LNCAP (cell line): ENCODE results near the gene RRP1.

Experiments used
- TF ChIP-seq, protein P1 (sequence below): fragments of 450-650 bp; IDR thresholded peaks from 2 replicates; pipeline ENCODE4 v1.5.1; 2017; ENCODE audit warnings: mild to moderate bottlenecking

The RRP1 gene

DNA sequence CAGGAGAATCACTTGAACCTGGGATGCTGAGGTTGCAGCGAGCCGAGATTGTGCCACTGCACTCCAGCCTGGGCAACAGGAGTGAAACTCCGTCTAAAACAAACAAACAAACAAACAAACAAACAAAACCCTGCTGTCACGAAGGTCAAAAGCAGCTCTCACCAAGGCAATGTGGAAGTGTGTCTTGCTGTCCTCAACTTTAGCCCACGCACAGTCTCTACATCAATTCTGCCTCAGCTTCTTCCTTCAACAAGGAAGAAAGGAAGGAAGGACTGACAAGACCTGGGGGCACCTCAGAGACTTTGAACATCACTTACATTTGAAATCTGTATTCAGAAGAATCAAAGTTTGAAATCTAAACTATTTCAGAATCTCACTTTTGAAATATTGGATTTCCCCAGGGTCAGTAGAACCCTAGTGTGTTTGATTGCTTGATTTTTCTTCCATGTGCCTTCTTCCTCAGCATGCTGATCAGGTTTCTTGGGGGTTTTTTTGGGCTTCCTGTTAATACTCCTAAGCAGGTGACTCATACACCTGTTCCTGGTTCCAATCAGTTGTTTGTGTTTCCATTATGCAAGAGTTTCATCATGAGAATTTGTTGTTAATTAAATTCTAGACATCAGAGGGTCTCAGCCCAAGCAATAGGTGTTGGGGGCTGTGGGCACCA is 6.8 kb upstream of the RRP1 start:
- TF ChIP-seq, protein P1, sequence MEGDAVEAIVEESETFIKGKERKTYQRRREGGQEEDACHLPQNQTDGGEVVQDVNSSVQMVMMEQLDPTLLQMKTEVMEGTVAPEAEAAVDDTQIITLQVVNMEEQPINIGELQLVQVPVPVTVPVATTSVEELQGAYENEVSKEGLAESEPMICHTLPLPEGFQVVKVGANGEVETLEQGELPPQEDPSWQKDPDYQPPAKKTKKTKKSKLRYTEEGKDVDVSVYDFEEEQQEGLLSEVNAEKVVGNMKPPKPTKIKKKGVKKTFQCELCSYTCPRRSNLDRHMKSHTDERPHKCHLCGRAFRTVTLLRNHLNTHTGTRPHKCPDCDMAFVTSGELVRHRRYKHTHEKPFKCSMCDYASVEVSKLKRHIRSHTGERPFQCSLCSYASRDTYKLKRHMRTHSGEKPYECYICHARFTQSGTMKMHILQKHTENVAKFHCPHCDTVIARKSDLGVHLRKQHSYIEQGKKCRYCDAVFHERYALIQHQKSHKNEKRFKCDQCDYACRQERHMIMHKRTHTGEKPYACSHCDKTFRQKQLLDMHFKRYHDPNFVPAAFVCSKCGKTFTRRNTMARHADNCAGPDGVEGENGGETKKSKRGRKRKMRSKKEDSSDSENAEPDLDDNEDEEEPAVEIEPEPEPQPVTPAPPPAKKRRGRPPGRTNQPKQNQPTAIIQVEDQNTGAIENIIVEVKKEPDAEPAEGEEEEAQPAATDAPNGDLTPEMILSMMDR, result no peak

DNA sequence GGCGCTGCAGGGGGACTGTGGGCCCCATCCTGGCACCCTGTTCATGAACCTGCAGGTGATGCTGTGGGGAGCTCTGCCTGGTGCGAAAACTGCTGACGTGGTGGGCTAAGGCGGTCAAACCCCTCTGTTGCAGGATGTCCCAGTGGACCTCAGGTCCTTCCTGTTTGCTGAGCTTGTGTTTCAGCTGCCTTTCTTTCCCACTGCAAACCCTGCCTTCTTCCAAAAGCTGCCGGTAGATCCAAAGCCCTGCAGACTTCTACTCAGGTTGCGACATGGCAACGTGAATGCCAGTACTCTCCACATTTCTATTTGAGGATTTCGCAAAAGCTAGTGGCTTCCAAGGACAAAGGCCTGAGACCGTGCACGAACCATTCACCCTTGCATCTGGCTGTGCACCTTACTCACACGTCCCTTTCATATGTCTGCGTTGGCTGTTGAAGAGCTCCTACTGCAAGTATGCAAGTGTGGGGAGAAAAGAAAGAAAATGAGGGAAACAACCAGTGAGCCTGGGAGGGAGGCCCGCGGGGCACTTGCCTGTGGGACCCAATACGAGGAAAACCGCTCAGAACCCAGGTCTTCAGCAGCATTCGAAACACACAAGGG is 6.2 kb upstream of the RRP1 start:
- TF ChIP-seq, protein P1, result no peak

DNA sequence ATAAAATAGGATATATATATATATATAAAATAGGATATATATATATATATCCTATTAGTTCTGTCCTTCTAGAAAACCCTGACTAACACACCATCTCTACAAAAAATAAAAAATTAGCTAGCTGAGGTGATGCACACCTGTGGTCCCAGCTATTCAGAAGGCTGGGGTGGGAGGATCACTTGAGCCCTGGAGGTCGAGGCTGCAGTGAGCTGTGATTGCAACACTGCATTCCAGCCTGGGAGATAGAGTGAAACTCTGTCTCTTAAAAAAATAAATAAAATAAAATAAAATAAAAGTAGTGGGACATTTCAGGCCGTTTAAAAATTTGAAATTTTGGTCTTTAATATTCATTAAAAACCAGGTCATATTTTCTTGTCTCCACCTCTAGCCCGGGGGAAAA is 4.2 kb upstream of the RRP1 start:
- TF ChIP-seq, protein P1, result no peak

DNA sequence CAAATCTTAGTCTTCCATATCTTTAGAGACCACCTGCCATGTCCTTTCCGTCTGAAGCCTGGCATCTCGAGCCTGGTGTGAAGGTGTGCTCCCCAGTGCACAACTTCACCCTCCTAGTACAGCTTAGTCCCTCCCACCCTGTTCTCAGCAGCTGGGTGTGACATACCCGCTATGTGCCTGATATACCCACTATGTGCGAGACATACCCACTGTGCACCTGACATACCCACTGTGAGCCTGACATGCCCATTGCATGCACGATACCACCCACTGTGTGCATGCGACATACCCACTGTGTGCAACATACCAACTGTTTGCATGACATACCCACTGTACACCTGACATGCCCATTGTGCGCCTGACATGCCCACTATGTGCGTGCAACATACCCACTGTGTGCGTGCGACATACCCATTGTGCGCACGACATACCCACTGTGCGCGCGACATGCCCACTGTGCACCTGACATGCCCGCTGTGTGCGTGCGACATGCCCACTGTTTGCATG is 3.0 kb upstream of the RRP1 start:
- TF ChIP-seq, protein P1, result no peak

DNA sequence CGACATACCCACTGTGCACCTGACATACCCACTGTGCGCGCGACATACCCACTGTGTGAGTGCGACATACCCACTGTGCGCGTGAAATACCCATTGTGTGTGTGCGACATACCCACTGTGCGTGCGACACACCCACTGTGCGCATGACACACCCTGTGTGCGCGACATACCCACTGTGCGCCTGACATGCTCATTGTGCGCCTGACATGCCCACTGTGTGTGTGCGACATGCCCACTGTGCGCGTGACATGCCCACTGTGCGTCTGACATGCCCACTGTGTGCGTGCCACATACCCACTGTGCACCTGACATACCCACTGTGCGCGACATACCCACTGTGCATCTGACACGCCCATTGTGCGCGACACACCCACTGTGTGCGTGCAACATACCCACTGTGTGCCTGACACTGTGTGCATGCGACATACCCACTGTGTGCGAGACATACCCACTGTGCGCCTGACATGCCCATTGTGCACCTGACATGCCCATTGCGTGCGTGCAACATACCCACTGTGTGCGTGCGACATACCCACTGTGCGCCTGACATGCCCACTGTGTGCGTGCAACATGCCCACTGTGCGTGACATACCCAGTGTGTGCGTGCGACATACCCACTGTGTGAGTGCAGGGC is 2.5 kb upstream of the RRP1 start:
- TF ChIP-seq, protein P1, result no peak

DNA sequence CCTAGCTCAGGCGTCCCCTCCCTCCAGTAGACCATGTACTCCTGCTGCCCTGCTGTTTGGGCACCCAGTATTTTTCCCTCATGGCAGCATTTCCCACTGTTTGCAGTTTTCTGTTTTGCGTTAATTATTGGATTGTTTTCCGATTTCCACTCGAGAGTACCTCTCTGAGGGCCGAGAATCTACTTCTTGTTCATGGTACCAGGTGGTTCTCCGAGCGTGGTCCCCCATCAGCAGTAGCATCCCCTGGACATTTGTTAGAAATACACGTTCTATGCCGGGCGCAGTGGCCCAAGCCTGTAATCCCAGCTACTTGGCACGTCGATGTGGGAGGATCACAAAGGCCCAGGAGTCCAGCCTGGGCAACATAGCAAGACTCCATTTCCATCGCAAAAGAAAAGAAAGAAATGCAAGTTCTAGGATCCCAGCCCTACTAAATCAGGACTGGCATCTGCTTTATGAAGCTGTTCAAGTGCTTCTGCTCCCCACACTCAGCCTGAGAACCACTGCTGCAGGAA is 690 bp downstream of the RRP1 start:
- TF ChIP-seq, protein P1, result no peak

DNA sequence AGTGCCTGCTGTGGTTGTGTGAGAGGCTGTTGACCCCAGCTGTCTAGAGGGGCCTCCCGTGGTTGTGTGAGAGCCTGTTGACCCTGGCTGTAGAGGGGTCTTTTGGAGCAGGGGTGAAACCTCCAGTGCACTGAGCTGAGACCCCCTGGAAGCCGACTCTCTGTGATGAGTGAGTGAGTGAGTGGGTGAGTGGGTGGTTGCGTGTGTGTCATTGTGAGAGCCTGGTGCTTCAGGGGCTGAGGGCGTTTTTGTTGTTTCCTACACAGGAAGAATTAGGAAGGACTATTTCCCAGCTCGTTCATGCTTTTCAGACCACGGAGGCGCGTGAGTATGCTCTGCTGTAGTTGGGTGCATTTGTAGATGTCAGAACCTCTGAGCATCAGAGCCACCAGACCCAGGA is 3.0 kb downstream of the RRP1 start:
- TF ChIP-seq, protein P1, result no peak
